HG02610 (cell line): Measurements from ENCODE around the gene RNF113A.
"Not testable (repeated sequence)": the region's sequence is repeated elsewhere in the genome, so short reads cannot be mapped to it uniquely, and the experiment has no call there.

Source experiments
- ATAC-seq: cut with Tn5 transposase; IDR thresholded peaks from one replicate; pipeline ENCODE4 v1.9.1; 2021; ENCODE audit warnings: mild to moderate bottlenecking, moderate library complexity; ENCODE audit not compliant: unreplicated experiment

Gene RNF113A

DNA sequence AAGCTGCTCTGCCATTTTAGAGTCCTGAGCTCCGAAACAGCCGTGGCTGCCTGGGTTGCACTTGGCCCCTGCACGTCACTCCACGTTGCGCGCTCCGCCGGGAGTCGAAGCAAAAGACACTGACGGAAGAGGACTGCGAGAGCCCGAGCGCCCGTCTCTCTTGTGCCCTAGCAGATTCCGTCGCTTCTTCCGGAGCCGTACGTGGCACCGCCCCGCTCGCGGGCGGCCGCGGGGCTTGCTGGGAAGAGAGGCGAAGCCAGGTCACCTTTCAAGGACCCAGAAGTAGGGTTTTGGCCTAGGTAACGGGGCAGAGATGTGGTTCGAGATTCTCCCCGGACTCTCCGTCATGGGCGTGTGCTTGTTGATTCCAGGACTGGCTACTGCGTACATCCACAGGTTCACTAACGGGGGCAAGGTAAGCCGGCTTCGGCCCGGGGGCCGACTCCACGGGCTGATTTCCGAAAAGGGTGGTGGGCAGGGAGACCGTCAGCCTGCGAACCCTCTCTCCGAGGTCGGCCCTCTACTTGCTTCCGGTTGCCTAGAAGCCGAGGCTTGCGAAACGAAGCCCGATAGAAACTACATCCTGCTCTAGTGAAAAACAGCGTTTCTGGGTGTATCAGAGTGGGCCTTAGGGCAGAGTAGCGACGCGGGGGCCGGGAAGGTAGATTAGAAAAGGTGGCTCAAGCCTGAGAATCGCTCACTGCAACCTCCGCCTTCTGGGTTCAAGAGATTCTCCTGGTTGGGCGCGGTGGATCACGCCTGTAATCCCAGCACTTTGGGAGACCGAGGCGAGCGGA, at the start of gene RNF113A, which contains the start of gene NDUFA1:
Gene RNF113A (minus strand): TSS at position 135 of the 797 bp plus-strand sequence. CDS start 120 bp downstream, at position 15.
Gene NDUFA1 (plus strand): TSS at position 234 of the 797 bp plus-strand sequence. CDS start 80 bp downstream, at position 314.
- ATAC-seq, result peak; percentile 93

- ATAC-seq, result no peak
Observed at GRCh38 chrX:119919835-119920585, 48.5 kb upstream of the RNF113A start.

DNA sequence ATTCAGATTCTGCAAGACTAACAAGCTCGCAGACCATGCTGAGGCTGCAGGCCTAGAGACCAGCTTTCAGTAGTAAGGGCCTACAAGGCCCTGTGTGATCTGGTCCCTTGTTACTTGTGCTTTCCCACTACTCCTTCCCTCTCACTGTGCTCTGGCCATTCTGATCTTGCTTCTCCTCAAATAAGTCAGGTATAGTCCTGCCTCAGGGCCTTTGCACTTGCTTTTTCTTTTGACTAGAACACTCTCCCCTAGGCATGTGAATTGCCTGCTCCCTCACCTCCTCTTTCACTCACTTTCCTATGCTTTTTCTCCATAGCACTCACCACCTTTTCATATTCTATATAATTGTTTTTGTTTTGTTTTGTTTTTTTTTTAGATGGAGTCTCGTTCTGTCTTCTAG, 46.3 kb upstream of the RNF113A start:
- ATAC-seq, result no peak

DNA sequence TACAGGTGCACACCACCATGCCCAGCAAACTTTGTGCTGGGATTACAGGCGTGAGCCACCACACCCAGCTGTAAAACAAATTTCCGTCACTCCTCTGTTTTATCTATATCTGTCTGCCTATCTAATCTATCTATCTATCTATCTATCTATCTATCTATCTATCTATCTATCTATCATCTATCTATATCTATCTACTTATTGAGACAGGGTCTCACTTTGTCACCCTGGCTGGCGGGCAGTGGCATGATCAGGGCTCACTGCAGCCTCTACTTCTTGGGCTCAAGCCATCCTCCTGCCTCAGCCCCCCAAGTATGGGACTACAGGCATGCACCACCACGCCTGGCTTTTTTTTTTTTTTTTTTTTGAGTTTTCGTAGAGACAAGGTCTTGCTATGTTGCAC, 44.8 kb upstream of the RNF113A start:
- no peak for ATAC-seq

DNA sequence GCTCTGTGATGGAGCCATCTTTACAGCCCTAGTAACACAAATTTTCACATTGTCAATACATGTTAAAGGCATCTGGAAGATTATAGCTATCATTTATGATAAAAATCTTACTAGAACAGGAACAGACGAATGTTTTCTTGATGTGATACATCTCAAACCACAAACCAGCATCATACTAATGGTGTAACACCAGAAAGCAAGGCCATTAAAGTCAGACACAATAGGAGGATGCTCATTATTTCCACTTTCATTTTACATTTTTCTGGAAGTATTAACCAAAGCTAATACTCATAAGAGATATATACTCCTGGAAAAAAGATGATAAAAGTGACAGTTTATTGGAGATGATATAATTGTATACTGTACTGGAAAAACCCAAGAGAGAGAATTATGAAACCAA, 29.4 kb upstream of the RNF113A start:
- no peak for ATAC-seq

DNA sequence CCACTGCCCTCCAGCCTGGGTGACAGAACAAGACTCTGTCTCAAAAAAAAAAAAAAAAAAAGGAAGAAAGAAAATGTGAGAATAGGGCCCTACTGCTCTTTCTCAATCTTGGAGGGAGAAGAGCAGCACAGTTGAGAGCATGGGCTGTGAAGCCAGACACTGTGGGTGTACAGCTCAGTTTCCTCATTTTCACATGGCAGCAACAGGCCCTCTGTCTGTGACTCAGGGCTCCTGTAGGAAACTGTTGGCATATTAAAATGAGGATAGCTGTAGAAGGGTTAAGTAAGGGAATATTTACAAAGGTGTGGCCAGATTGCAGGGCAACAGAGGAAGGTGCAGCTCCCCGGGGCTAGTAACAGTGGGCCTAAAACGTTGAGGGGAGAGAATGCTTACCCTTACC, 27.6 kb upstream of the RNF113A start:
- no peak for ATAC-seq

DNA sequence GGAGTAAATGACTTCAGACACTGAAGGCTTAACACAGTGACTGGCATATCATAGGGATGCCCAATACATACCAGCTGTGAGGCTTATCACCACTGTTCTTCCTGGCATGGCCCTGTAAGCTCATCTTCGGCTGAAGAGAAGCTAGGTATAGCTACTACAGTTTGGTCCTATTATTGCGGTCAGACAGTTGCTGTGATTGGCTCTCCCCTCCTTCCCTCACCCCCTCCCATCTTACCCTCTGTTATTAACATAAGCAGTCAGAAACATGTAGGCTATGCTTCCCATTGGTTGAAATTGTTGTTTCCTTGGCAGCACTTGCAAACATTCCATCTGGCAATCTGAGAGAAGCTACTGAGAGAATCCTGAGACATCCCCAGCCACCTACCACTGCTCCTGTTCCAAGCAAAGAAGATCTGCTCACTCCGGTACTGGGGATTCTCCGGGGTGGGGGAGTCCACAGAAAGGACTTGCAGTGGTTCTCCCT, 24.4 kb upstream of the RNF113A start, which contains the start of gene AKAP14:
Gene AKAP14 (plus strand): TSS at position 51 of the 484 bp plus-strand sequence. CDS start 7,331 bp downstream, outside the sequence.
- ATAC-seq, result no peak

DNA sequence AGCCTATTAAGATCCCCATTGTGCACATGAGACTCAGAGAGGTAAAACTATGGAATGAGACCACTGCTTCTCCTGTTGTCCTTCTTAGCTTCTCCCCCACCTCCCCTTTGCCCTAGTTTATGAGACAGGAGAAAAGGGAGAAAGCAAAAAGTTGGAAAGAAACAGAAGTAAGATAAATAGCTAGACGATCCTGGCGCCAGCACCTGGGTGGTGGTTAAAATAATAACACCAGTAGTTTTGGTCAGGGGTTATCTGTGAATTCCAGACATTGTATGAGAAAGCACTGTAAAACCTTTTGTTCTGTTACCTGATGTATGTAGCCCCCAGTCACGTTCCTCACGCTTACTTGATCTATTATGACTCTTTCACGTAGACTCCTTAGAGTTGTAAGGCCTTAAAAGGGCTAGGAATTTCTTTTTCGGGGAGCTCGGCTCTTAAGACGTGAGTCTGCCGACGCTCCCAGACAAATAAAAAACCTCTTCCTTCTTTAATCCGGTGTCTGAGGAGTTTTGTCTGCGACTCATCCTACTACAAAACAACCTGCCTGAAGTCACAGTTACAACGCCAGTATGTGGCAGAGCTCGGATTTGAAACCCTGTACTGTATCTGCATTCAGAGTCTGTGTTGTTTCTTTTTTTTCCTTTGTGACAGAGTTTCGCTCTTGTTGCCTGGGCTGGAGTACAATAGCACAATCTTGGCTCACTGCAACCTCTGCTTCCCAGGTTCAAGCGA, 20.6 kb upstream of the RNF113A start:
- ATAC-seq, result not testable (repeated sequence)

- ATAC-seq, result not testable (repeated sequence)
Observed at GRCh38 chrX:119890626-119891025, 19.1 kb upstream of the RNF113A start.

DNA sequence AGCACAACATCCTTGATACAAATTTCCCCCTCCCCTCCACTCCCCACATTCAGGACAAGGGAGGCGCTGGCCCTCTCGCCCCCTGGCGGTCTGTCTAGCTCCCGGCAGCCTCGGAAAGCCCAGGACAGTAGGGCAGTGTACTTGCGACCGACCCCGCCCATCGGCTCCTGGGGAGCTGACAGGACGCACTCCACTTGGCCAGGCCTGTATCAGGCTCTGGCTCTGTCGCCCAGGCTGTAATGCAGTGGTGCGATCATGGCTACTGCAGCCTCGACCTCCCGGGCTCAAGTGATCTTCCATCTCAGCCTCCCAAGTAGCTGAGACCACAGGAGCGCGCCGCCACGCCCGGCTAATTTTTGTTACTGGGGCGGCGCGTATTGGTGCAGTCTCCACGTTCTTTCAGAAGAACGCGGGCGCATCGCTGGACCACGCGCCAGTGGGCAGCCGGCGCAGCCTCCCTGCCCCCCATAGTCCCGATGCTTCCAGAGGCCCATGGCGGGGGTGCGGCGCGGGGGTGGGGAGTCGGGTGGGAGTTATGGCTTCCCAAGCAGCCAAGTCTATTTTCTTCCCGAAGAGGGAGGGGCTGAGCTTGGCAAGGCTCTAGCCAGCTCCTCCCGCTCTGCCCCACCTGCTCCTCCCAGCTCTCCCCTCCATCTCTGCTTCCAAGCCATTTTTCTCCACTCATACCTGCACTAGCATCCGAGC, 16.3 kb upstream of the RNF113A start:
- ATAC-seq, result peak; percentile 84

GRCh38 chrX:119885554-119886428, 14.3 kb upstream of the RNF113A start:
- no peak for ATAC-seq

DNA sequence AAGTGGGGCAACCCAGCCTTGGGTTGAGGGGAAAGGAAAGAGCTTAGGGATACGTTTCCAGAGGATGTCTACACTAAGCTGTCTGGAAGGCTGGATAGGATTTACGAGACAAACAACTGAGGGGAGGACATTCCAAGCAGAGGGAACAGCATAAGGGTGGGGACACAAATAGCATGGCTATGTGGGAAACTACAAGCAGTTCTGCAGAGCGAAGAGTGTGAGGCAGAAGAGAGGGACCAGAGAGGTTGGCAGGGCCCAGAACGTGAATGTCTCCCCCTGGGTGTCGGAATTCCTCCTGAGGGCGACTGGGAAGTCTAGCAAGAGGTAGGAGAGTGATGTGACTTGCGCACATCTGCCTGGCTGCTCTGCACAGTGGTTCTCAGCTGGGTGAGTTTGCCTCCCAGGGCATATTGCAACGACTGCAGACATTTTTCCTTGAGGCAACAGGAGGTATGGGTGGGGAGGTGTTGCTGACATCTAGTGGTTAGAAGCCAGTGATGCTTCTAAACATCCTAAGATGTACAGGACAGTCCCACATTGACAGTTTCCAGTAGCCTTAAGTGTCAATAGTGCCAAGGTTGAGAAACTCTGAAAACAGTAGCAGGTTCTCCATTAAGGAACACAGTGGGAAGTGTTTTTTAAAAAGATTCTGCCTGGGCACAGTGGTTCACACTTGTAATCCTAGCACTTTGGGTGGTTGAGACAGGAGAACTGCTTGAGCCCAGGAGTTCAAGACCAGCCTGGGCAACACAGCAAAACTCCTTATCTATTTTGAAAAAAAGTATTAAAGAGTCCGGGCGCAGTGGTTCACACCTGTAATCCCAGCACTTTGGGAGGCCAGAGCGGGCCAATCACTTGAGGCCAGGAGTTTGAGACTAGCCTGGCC, 9.3 kb upstream of the RNF113A start:
- peak; percentile 74 for ATAC-seq

DNA sequence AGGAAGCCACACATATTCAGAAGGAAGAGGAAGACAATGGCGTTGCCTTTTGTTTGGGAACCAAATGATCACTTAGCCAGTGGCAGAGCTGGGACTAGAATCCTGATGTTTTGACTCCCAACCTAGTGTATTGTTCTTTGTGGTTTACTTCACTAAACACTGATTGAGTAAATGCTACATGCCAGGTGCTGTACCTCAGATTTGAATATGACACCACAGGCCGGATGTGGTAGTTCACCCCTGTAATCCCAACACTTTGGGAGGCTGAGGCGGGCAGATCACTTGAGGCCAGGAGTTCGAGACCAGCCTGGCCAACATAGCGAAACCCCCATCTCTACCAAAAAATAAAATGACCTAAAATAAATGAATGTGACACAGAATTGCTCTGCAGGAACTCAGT, 8.5 kb upstream of the RNF113A start:
- ATAC-seq, result no peak

GRCh38 chrX:119878740-119879139, 7.2 kb upstream of the RNF113A start:
- ATAC-seq, result no peak

GRCh38 chrX:119871245-119871598, 311 bp downstream of the RNF113A start:
- ATAC-seq, result peak; percentile 47

DNA sequence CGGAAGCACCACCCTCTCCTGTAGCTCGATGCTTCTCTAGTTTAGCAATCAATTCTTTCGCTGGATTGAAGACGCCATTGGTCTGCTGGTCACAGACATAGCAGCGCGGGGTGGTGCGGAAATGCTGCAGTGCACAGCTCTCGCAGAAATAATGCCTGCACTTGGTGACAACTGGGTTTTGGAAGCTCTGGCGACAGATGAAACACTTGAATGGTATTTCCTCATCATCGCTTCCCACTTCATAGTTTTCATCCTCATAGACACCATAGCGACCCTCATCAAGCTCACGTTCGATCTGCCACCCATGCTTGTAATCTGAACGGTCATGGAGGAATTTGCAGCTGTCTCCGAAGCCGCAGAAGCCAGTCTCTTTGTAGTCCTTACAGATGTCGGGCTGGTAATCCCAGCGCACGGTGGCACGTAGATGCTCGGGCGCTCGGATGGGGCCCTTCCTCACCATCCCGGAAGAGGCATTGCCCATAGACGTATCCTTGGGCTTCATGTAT, 854 bp downstream of the RNF113A start:
- peak; percentile 17 for ATAC-seq

- no peak for ATAC-seq
Observed at GRCh38 chrX:119853444-119853843, 18.1 kb downstream of the RNF113A start.
